Tibial artery (tissue), 4 donors: ENCODE measurements around the gene NEXMIF.
A peak's percentile ranks its signal among the peaks of the same experiment; 100 is the strongest.

ENCODE experiments used
- DNase-seq, 2 donors: peaks; one replicate each; pipeline ENCODE4 v3.0.0-alpha.2; 2019
- H3K27ac ChIP-seq, 2 donors: fragments of 200-600 bp; sonication (generic) in 1 of 2; 1 replicate in 1 of 2; 2 replicates in 1 of 2; pipeline ENCODE4 v1.5.1; 2018 to 2019; ENCODE audit warnings: mild to moderate bottlenecking in 1 of 2
- H3K27me3 ChIP-seq, 2 donors: fragments of 200-600 bp; sonication (generic) in 1 of 2; one replicate each; pipeline versions ENCODE4 v1.5.1 to v1.6.0; 2016 to 2019
- H3K36me3 ChIP-seq, 3 donors: fragments of 200-600 bp; sonication (generic) in 2 of 3; one replicate each; pipeline ENCODE4 v1.5.1; 2016 to 2019; ENCODE audit warnings: mild to moderate bottlenecking in 2 of 3
- H3K4me1 ChIP-seq, 4 donors: fragments of 200-600 bp; sonication (generic) in 2 of 4; 1 replicate in 3 of 4; 2 replicates in 1 of 4; pipeline ENCODE4 v1.5.1; 2016 to 2019
- H3K4me3 ChIP-seq, 2 donors: fragments of 200-600 bp; sonication (generic) in 1 of 2; 1 replicate in 1 of 2; 2 replicates in 1 of 2; pipeline ENCODE4 v1.5.1; 2018 to 2019; ENCODE audit warnings: mild to moderate bottlenecking in 2 of 2
- H3K9me3 ChIP-seq, 3 donors: fragments of 200-600 bp; sonication (generic) in 1 of 3; one replicate each; pipeline ENCODE4 v1.5.1; 2016 to 2019
- intact Hi-C: fragments of 100-400 bp; cut with DNase I; formaldehyde crosslinking; loops from one replicate; pipeline ENCODE4 v1.15.0; 2023; ENCODE audit warnings: low total_unique reads
- TF ChIP-seq, protein P1 (sequence below), 2 experiments: fragments of 200-600 bp in 1 of 2; fragments of 450-650 bp in 1 of 2; IDR thresholded peaks; one replicate each; pipeline ENCODE4 v1.5.1; 2017 to 2019; ENCODE audit warnings: antibody characterized with exemption in 2 of 2, mild to moderate bottlenecking in 1 of 2, moderate library complexity in 1 of 2

NEXMIF gene

GRCh38 chrX:74923942-74924448 is 1.3 kb downstream of the NEXMIF start:
- Histone ChIP-seq H3K4me3 (peak overlapping the region; percentile 62 to 70), H3K27ac (peak overlapping the region; percentile 83 to 90), H3K4me1 (no peaks in the 10 kb centered on the region), H3K27me3 (no peaks in the 10 kb centered on the region), H3K36me3 (no peaks in the 10 kb centered on the region), H3K9me3 (peaks cover 0 to 3% (median 0%) of the 10 kb centered on the region in 3 donors)
- DNase-seq = peak in 1 of 2 donors; percentile 64
- TF ChIP-seq, protein P1, sequence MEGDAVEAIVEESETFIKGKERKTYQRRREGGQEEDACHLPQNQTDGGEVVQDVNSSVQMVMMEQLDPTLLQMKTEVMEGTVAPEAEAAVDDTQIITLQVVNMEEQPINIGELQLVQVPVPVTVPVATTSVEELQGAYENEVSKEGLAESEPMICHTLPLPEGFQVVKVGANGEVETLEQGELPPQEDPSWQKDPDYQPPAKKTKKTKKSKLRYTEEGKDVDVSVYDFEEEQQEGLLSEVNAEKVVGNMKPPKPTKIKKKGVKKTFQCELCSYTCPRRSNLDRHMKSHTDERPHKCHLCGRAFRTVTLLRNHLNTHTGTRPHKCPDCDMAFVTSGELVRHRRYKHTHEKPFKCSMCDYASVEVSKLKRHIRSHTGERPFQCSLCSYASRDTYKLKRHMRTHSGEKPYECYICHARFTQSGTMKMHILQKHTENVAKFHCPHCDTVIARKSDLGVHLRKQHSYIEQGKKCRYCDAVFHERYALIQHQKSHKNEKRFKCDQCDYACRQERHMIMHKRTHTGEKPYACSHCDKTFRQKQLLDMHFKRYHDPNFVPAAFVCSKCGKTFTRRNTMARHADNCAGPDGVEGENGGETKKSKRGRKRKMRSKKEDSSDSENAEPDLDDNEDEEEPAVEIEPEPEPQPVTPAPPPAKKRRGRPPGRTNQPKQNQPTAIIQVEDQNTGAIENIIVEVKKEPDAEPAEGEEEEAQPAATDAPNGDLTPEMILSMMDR (IDR thresholded peaks at IDR 0.05) = no peak
- intact Hi-C loops = no loop called here

DNA sequence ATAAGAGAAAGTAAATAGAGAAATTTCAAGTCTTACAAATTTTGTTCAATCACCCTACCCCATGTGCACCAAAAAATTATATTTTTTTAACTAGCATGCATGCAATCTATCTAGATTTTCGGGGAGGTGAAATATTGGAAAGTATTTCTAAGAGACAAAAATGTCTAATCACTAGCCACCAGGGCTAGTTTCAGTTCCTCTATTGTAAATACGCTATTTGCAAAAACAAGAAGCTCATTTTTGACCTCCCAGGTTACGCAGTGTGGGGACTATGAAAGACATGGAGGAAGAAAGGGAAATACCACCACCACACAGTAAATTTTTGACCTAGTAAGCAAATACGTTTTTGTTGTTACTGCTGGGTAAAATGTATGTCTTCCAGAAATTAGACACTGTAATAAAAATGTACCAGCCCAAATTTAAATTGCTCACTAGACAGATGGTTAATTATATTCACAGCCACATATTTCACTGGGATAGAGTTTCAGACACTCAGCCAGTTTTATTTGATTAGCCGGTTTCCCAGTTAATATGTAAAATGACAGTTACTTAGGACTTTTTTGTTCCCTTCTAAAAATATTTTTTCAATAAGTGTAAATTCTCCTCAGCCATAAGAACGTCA is 2.2 kb downstream of the NEXMIF start:
- Histone ChIP-seq H3K36me3 (no peaks in the 10 kb centered on the region), H3K4me3 (peak overlapping the region in 1 of 2 donors; percentile 70), H3K27ac (peak overlapping the region in 1 of 2 donors; percentile 90), H3K27me3 (no peaks in the 10 kb centered on the region), H3K9me3 (peaks cover 0 to 3% (median 0%) of the 10 kb centered on the region in 3 donors), H3K4me1 (no peaks in the 10 kb centered on the region)
- intact Hi-C loops = no loop called here
- DNase-seq = no peak
- TF ChIP-seq, protein P1 (IDR thresholded peaks at IDR 0.05) = no peak

DNA sequence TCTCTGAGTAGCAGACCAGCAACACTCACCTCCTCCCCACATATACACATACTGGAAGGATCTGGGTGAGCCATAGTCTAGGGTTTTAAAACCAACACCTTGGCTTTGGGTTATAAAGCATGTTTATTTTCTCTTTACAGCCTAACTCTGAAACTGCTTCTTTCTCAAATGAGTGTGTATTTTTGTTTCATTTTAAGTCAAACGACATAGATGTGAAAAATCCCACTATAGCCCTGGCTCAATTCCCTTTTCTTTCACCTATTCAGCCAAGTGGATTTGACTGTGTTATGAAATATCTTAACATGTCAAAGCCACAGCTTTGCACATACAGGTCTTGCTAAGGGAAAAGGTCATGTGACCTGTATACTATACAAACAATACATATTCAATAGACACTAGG is 13.8 kb downstream of the NEXMIF start:
- no peak for DNase-seq
- TF ChIP-seq, protein P1 (IDR thresholded peaks at IDR 0.05) = no peak
- H3K27ac ChIP-seq = no peak overlapping the region
- no peak overlapping the region for H3K4me3 ChIP-seq
- no peaks in the 10 kb centered on the region for H3K4me1 ChIP-seq
- intact Hi-C loops = no loop called here
- no peaks in the 10 kb centered on the region for H3K36me3 ChIP-seq
- H3K27me3 ChIP-seq = no peaks in the 10 kb centered on the region
- H3K9me3 ChIP-seq = no peaks in the 10 kb centered on the region

GRCh38 chrX:74906417-74906816 is 18.8 kb downstream of the NEXMIF start:
- Histone ChIP-seq H3K9me3 (no peaks in the 10 kb centered on the region), H3K36me3 (no peaks in the 10 kb centered on the region), H3K27ac (no peak overlapping the region), H3K27me3 (no peaks in the 10 kb centered on the region), H3K4me1 (no peaks in the 10 kb centered on the region), H3K4me3 (no peak overlapping the region)
- no peak for DNase-seq
- TF ChIP-seq, protein P1 (IDR thresholded peaks at IDR 0.05) = no peak
- intact Hi-C loops = no loop called here

- DNase-seq = no peak
- H3K36me3 ChIP-seq = no peaks in the 10 kb centered on the region
- no peak overlapping the region for H3K27ac ChIP-seq
- peaks cover 0 to 4% (median 0%) of the 10 kb centered on the region in 3 donors for H3K9me3 ChIP-seq
- no peaks in the 10 kb centered on the region for H3K27me3 ChIP-seq
- TF ChIP-seq, protein P1 (IDR thresholded peaks at IDR 0.05) = no peak
- H3K4me3 ChIP-seq = no peak overlapping the region
- no peaks in the 10 kb centered on the region for H3K4me1 ChIP-seq
- intact Hi-C loops = no loop called here
These were observed 22.4 kb downstream of the NEXMIF start for GRCh38 chrX:74902806-74903205.
